Fibroblast of skin of left biceps (primary cell): ENCODE data around the gene DNHD1.

Source experiments
- DNase-seq, 2 experiments: peaks; one replicate each; pipeline ENCODE4 v3.0.0-alpha.2; 2013; ENCODE audit warnings: low read depth in 2 of 2

DNHD1 gene

GRCh38 chr11:6497069-6497839 lies at the start of gene DNHD1:
Gene DNHD1 (plus strand): TSS chr11:6497280. CDS start chr11:6498216, 936 bp downstream.
- no peak for DNase-seq

GRCh38 chr11:6448574-6448973 lies 48.5 kb upstream of the DNHD1 start:
- DNase-seq, result no peak

- DNase-seq, result no peak
These were observed 44.9 kb upstream of the DNHD1 start for GRCh38 chr11:6452219-6452618.

GRCh38 chr11:6453152-6453551 lies 43.9 kb upstream of the DNHD1 start:
- DNase-seq, result no peak

GRCh38 chr11:6455070-6455469 lies 42.0 kb upstream of the DNHD1 start:
- DNase-seq, result no peak

GRCh38 chr11:6456361-6457073 lies 40.6 kb upstream of the DNHD1 start:
- DNase-seq, result no peak

GRCh38 chr11:6457581-6458320 lies 39.3 kb upstream of the DNHD1 start:
- DNase-seq, result no peak

- no peak for DNase-seq
These were observed 38.6 kb upstream of the DNHD1 start for GRCh38 chr11:6458352-6459098.

- DNase-seq, result no peak
These were observed 38.0 kb upstream of the DNHD1 start for GRCh38 chr11:6459099-6459450.

- peak; percentile 47 to 60 for DNase-seq
These were observed 28.2 kb upstream of the DNHD1 start for GRCh38 chr11:6468712-6469495.

GRCh38 chr11:6469599-6469998 lies 27.5 kb upstream of the DNHD1 start:
- no peak for DNase-seq

GRCh38 chr11:6472934-6473333 lies 24.1 kb upstream of the DNHD1 start:
- no peak for DNase-seq

GRCh38 chr11:6473451-6474412 lies 23.3 kb upstream of the DNHD1 start, which contains the start of gene TRIM3:
Gene TRIM3 (minus strand): TSS chr11:6473941. CDS start chr11:6465695, 8,246 bp downstream.
- peak; percentile 54 to 64 for DNase-seq

- DNase-seq, result no peak
These were observed 22.7 kb upstream of the DNHD1 start for GRCh38 chr11:6474413-6474792.

- no peak for DNase-seq
These were observed 22.1 kb upstream of the DNHD1 start for GRCh38 chr11:6474806-6475500.

- no peak for DNase-seq
These were observed 21.1 kb upstream of the DNHD1 start for GRCh38 chr11:6475936-6476335.

GRCh38 chr11:6476571-6476970 lies 20.5 kb upstream of the DNHD1 start:
- DNase-seq, result no peak

- DNase-seq, result no peak
These were observed 16.7 kb upstream of the DNHD1 start for GRCh38 chr11:6480299-6480914.
